IMR-90 (cell line): ENCODE results near the gene GOSR1. TPM values are rescaled to one million over a fixed set of nuclear protein-coding genes. Genes with fewer than 3 reads are reported as not detected.

Experiments
- ATAC-seq: fragments of 200-7000 bp; cut with Tn5 transposase; 2 replicates; pipeline ENCODE4 v1.9.1; 2020; ENCODE audit warnings: low read depth, mild to moderate bottlenecking, moderate library complexity
- BruUV-seq: library from RNA; stranded (reverse); fragments of 400-500 nt; replicated peaks from 2 replicates; lab custom pipeline; 2021; lab: Mats Ljungman, UMichigan
- CTCF ChIA-PET: fragments of 300-600 bp; formaldehyde crosslinking; extraction: SDS; loops from one replicate; lab custom pipeline; 2021; ENCODE audit warnings: antibody characterized with exemption; lab: Yijun Ruan, JAX
- POLR2A ChIA-PET: fragments of 300-600 bp; sonication (Branson Sonifier 250); formaldehyde crosslinking; loops from one replicate; lab custom pipeline; 2022; ENCODE audit warnings: antibody characterized with exemption; ENCODE audit not compliant: unreplicated experiment; lab: Charles Lee
- DNase-seq: peaks from one replicate; pipeline ENCODE4 v3.0.0; 2013
- H2AFZ ChIP-seq: replicated peaks from 2 replicates; pipeline ENCODE3; 2013; ENCODE audit warnings: low read length, mild to moderate bottlenecking; ENCODE audit not compliant: poor library complexity
- H2AK5ac ChIP-seq: 2 replicates; pipeline ENCODE4 v1.6.1; 2013; ENCODE audit warnings: low read depth, low read length, inconsistent platforms
- H2AK9ac ChIP-seq: replicated peaks from 2 replicates; pipeline ENCODE3; 2013; ENCODE audit warnings: mild to moderate bottlenecking, low read depth, low read length, moderate library complexity; ENCODE audit not compliant: poor library complexity
- H2BK120ac ChIP-seq: 2 replicates; pipeline ENCODE4 v1.6.1; 2013; ENCODE audit warnings: low read depth, low read length, inconsistent platforms
- H2BK15ac ChIP-seq: 3 replicates; pipeline ENCODE4 v1.6.1; 2013; ENCODE audit warnings: low read depth, low read length, inconsistent platforms
- H2BK20ac ChIP-seq: 2 replicates; pipeline ENCODE4 v1.6.1; 2013; ENCODE audit warnings: low read depth, mild to moderate bottlenecking, inconsistent platforms, low read length, moderate library complexity
- H2BK5ac ChIP-seq: 2 replicates; pipeline ENCODE4 v1.6.1; 2013; ENCODE audit warnings: mild to moderate bottlenecking, low read depth, low read length, inconsistent platforms; ENCODE audit not compliant: poor library complexity, severe bottlenecking
- H3K14ac ChIP-seq: replicated peaks from 2 replicates; pipeline ENCODE4 v1.6.1; 2013; ENCODE audit warnings: low read depth, low read length, inconsistent platforms
- H3K18ac ChIP-seq: 2 replicates; pipeline ENCODE4 v1.6.1; 2013; ENCODE audit warnings: low read depth, low read length, control low read depth
- H3K23ac ChIP-seq: 2 replicates; pipeline ENCODE4 v1.6.1; 2013; ENCODE audit warnings: low read depth, low read length, inconsistent platforms
- H3K27ac ChIP-seq: 2 replicates; pipeline ENCODE4 v1.5.1; 2013; ENCODE audit warnings: mild to moderate bottlenecking, control low read depth, low read length; ENCODE audit not compliant: insufficient read depth
- H3K27me3 ChIP-seq: 2 replicates; pipeline ENCODE4 v1.6.1; 2013; ENCODE audit warnings: low read length; ENCODE audit not compliant: control insufficient read depth, insufficient read depth
- H3K36me3 ChIP-seq: 2 replicates; pipeline ENCODE4 v1.6.1; 2013; ENCODE audit warnings: low read length, mixed read lengths; ENCODE audit not compliant: control insufficient read depth, insufficient read depth
- H3K4ac ChIP-seq: 2 replicates; pipeline ENCODE4 v1.6.1; 2013; ENCODE audit warnings: low read depth, low read length, inconsistent platforms
- H3K4me1 ChIP-seq: 2 replicates; pipeline ENCODE4 v1.6.1; 2013; ENCODE audit warnings: low read length, mixed read lengths; ENCODE audit not compliant: control insufficient read depth, insufficient read depth
- H3K4me2 ChIP-seq: 2 replicates; pipeline ENCODE4 v1.6.1; 2013; ENCODE audit warnings: low read depth, mild to moderate bottlenecking, control low read depth, low read length, moderate library complexity
- H3K4me3 ChIP-seq: 2 replicates; pipeline ENCODE4 v1.5.1; 2013; ENCODE audit warnings: low read depth, mild to moderate bottlenecking, control low read depth, low read length, moderate library complexity; ENCODE audit not compliant: insufficient read depth
- H3K56ac ChIP-seq: 2 replicates; pipeline ENCODE4 v1.6.1; 2013; ENCODE audit warnings: low read length, inconsistent platforms; ENCODE audit not compliant: insufficient read depth; ENCODE audit errors: extremely low read depth
- H3K79me1 ChIP-seq, 2 experiments: 2 replicates each; pipeline ENCODE4 v1.6.1; 2013; ENCODE audit warnings: low read length in 2 of 2, inconsistent platforms in 1 of 2, low read depth in 1 of 2
- H3K9ac ChIP-seq: 2 replicates; pipeline ENCODE4 v1.6.1; 2013; ENCODE audit warnings: low read depth, low read length, control low read depth
- H3K9me1 ChIP-seq: 2 replicates; pipeline ENCODE4 v1.6.1; 2013; ENCODE audit warnings: low read length, inconsistent platforms; ENCODE audit not compliant: insufficient read depth
- H3K9me3 ChIP-seq: 2 replicates; pipeline ENCODE4 v1.6.1; 2013; ENCODE audit warnings: low read length; ENCODE audit not compliant: control insufficient read depth, insufficient read depth
- H4K20me1 ChIP-seq: 2 replicates; pipeline ENCODE4 v1.6.1; 2013; ENCODE audit warnings: low read length, inconsistent platforms; ENCODE audit not compliant: insufficient read depth
- H4K5ac ChIP-seq: 2 replicates; pipeline ENCODE4 v1.6.1; 2013; ENCODE audit warnings: mild to moderate bottlenecking, low read depth, low read length, control low read depth
- H4K8ac ChIP-seq, 2 experiments: 2 replicates each; pipeline ENCODE4 v1.6.1; 2013; ENCODE audit warnings: low read depth in 2 of 2, low read length in 2 of 2, control low read depth in 1 of 2, inconsistent platforms in 1 of 2
- H4K91ac ChIP-seq: 2 replicates; pipeline ENCODE4 v1.6.1; 2013; ENCODE audit warnings: low read depth, low read length, inconsistent platforms; ENCODE audit not compliant: insufficient read depth
- BHLHE40 ChIP-seq: fragments of 150-350 bp; IDR thresholded peaks from 2 replicates; pipeline ENCODE4 v1.6.1; 2016; ENCODE audit warnings: mild to moderate bottlenecking, low read depth, low read length
- CEBPB ChIP-seq: IDR thresholded peaks from 2 replicates; pipeline ENCODE4 v1.6.1; 2012; ENCODE audit warnings: low read depth, low read length, improper control_type of control experiment
- CHD1 ChIP-seq: IDR thresholded peaks from 2 replicates; pipeline ENCODE4 v1.6.1; 2012; ENCODE audit warnings: low read depth, low read length, improper control_type of control experiment
- CTCF ChIP-seq: conservative IDR thresholded peaks from 2 replicates; pipeline ENCODE4 v1.5.1; 2012; ENCODE audit warnings: mild to moderate bottlenecking, low read depth, low read length, improper control_type of control experiment
- ELK1 ChIP-seq: fragments of 150-350 bp; IDR thresholded peaks from 2 replicates; pipeline ENCODE4 v1.6.1; 2016; ENCODE audit warnings: low read depth, mild to moderate bottlenecking, low read length, moderate library complexity, borderline replicate concordance
- FOS ChIP-seq: fragments of 150-350 bp; IDR thresholded peaks from 2 replicates; pipeline ENCODE4 v1.6.1; 2016; ENCODE audit warnings: low read depth, low read length
- MAFK ChIP-seq: IDR thresholded peaks from 2 replicates; pipeline ENCODE4 v1.6.1; 2012; ENCODE audit warnings: low read depth, low read length, improper control_type of control experiment
- MXI1 ChIP-seq: IDR thresholded peaks from 2 replicates; pipeline ENCODE4 v1.6.1; 2012; ENCODE audit warnings: low read depth, mild to moderate bottlenecking, low read length, moderate library complexity, borderline replicate concordance
- NFE2L2 ChIP-seq: fragments of 150-350 bp; IDR thresholded peaks from 2 replicates; pipeline ENCODE4 v1.6.1; 2016; ENCODE audit warnings: low read depth, mild to moderate bottlenecking, low read length
- POLR2A ChIP-seq: IDR thresholded peaks from 2 replicates; pipeline ENCODE4 v1.6.1; 2012; ENCODE audit warnings: mild to moderate bottlenecking, low read depth, low read length
- RCOR1 ChIP-seq: IDR thresholded peaks from 2 replicates; pipeline ENCODE4 v1.6.1; 2012; ENCODE audit warnings: mild to moderate bottlenecking, low read length, improper control_type of control experiment; ENCODE audit not compliant: insufficient replicate concordance
- SMC3 ChIP-seq: fragments of 150-350 bp; IDR thresholded peaks from 2 replicates; pipeline ENCODE4 v1.6.1; 2016; ENCODE audit warnings: low read depth, mild to moderate bottlenecking, antibody characterized with exemption, low read length, moderate library complexity
- USF2 ChIP-seq: fragments of 150-350 bp; IDR thresholded peaks from 2 replicates; pipeline ENCODE4 v1.6.1; 2017; ENCODE audit warnings: mild to moderate bottlenecking, antibody characterized with exemption, low read length, low read depth
- WGBS, 2 experiments: methylation state at CpG; one replicate each; pipeline versions ENCODE4 v1.1.5 to v1.1.7; 2013; ENCODE audit warnings: missing lambda C conversion rate in 2 of 2; ENCODE audit not compliant: insufficient read length in 1 of 2; ENCODE audit errors: extremely low coverage in 2 of 2; 5-methylcytosine and 5-hydroxymethylcytosine counted together
- dilution Hi-C: fragments of 300-500 bp; cut with HindIII; formaldehyde crosslinking; loops from one replicate; pipeline ENCODE4 v1.14.3; 2018; ENCODE audit warnings: low sequenced_read_pairs; ENCODE audit not compliant: unreplicated experiment
- in situ Hi-C: fragments of 300-500 bp; cut with MboI; formaldehyde crosslinking; loops from 3 replicates; pipeline ENCODE4 v1.14.3; 2019; ENCODE audit warnings: low sequenced_read_pairs, inconsistent platforms, mixed read lengths
- intact Hi-C: fragments of 100-400 bp; cut with micrococcal nuclease; formaldehyde crosslinking; loops from 2 replicates; pipeline ENCODE4 v1.10.0; 2022
- polyA plus RNA-seq, 3 experiments: library from polyadenylated mRNA; depleted of rRNA; stranded (reverse); fragments of >200 nt; gene quantifications; 2 replicates each; pipeline ENCODE4 v1.2.3, GENCODE V29; 2012; ENCODE audit warnings: low replicate concordance in 1 of 3
- total RNA-seq: library from RNA; depleted of rRNA; stranded (reverse); fragments of >200 nt; gene quantifications from 2 replicates; pipeline ENCODE4 v1.2.3, GENCODE V29; 2012

GOSR1 gene
- total and polyA plus RNA-seq, 2 of the 4 experiments (the other 2 are of a cell fraction) = 21.2 to 47.5 TPM

GRCh38 chr17:30449480-30449879 lies 27.7 kb upstream of the GOSR1 start:
- H3K4me3 ChIP-seq = no peak overlapping the region
- no peak overlapping the region for H2AFZ ChIP-seq
- dilution Hi-C loops (no loop called here), intact Hi-C loops (no loop called here), in situ Hi-C loops (no loop called here)
- H2AK5ac ChIP-seq = no peak overlapping the region
- no peak overlapping the region for H3K23ac ChIP-seq
- no TSS peak for BruUV-seq
- H3K9me1 ChIP-seq = no peaks in the 10 kb centered on the region; the same call in 1 of the 2 replicates
- H3K56ac ChIP-seq = no peak overlapping the region
- DNase-seq = peak; percentile 10
- H3K4me2 ChIP-seq = no peak overlapping the region
- no peaks in the 10 kb centered on the region; the same call in 1 of the 2 replicates for H3K4me1 ChIP-seq
- no peak overlapping the region for H4K5ac ChIP-seq
- TF ChIP-seq CTCF (no peak), USF2 (no peak), MXI1 (no peak), BHLHE40 (no peak), ELK1 (no peak), NFE2L2 (no peak), RCOR1 (no peak), CHD1 (no peak), SMC3 (no peak), FOS (no peak), POLR2A (no peak), MAFK (no peak), CEBPB (no peak)
- CTCF ChIA-PET = interaction anchor here (0.6 kb wide), 1 partner anchor 10 kb away, joined by 3 read pairs; no protein-coding TSS in a partner anchor
- H3K9me3 ChIP-seq = no peaks in the 10 kb centered on the region
- H4K91ac ChIP-seq = no peak overlapping the region
- no peak overlapping the region for H2BK20ac ChIP-seq
- WGBS, 2 experiments = 58% methylated on average over 3 of the region's 4 CpGs; no CpG with 5 or more reads in 1 of the 2 experiments
- H3K14ac ChIP-seq = no peak overlapping the region
- H2BK5ac ChIP-seq = no peak overlapping the region
- H3K18ac ChIP-seq = no peak overlapping the region
- no peaks in the 10 kb centered on the region for H4K20me1 ChIP-seq
- no peak overlapping the region for H3K27ac ChIP-seq
- H3K79me1 ChIP-seq = peaks cover 10 to 22% of the 10 kb centered on the region in 2 experiments; a peak in 3 of 4 replicates
- H3K4ac ChIP-seq = no peak overlapping the region
- POLR2A ChIA-PET = no interaction called here
- no peak for ATAC-seq
- no peak overlapping the region for H2BK15ac ChIP-seq
- H4K8ac ChIP-seq = no peak overlapping the region
- peaks cover 9% of the 10 kb centered on the region for H3K36me3 ChIP-seq
- H2AK9ac ChIP-seq = no peak overlapping the region
- H2BK120ac ChIP-seq = no peak overlapping the region
- H3K27me3 ChIP-seq = no peaks in the 10 kb centered on the region
- no peak overlapping the region for H3K9ac ChIP-seq
